A549 (cell line): ENCODE measurements around the gene PPWD1. TPM values are rescaled to one million over a fixed set of nuclear protein-coding genes. Genes with fewer than 3 reads are reported as not detected.
A peak's percentile ranks its signal among the peaks of the same experiment; 100 is the strongest.

ENCODE experiments used
- ATAC-seq, 2 experiments: fragments of 200-7000 bp in 1 of 2; fragments of >200 bp in 1 of 2; cut with Nextera tagmentation in 1 of 2; cut with Tn5 transposase in 1 of 2; 3 replicates each; pipeline versions ENCODE4 v1.8.0 to v1.9.1; 2018 to 2020; ENCODE audit warnings: mild to moderate bottlenecking in 1 of 2, moderate library complexity in 1 of 2
- CTCF ChIA-PET: fragments of 300-600 bp; sonication (Branson Sonifier 250); formaldehyde crosslinking; extraction: SDS; loops from one replicate; lab custom pipeline; 2021; ENCODE audit warnings: antibody characterized with exemption, inconsistent platforms; lab: Yijun Ruan, JAX
- POLR2A ChIA-PET: fragments of 350-600 bp; formaldehyde crosslinking; extraction: SDS; loops from one replicate; lab custom pipeline; 2021; ENCODE audit warnings: antibody characterized with exemption, inconsistent platforms; lab: Yijun Ruan, JAX
- DNase-seq, 2 experiments: peaks; one replicate each; pipeline versions ENCODE4 v3.0.0 to v3.0.0-alpha.2; 2011 to 2016; ENCODE audit warnings: low read depth in 1 of 2, low spot score in 1 of 2
- FAIRE-seq: peaks from 2 replicates; lab custom pipeline; 2011; peaks lifted over from hg19 to GRCh38; lab: Jason Lieb, UNC
- H3K27ac ChIP-seq, 2 experiments: fragments of >200 bp; sonication (Bioruptor Twin); formaldehyde crosslinking; 3 replicates each; pipeline ENCODE4 v1.5.1; 2016 to 2017
- H3K4me1 ChIP-seq: fragments of >200 bp; sonication (Bioruptor Twin); formaldehyde crosslinking; 3 replicates; pipeline ENCODE4 v1.6.1; 2016
- H3K4me2 ChIP-seq: fragments of >200 bp; sonication (Bioruptor Twin); formaldehyde crosslinking; 3 replicates; pipeline ENCODE4 v1.6.1; 2016
- H3K4me3 ChIP-seq: fragments of >200 bp; sonication (Bioruptor Twin); formaldehyde crosslinking; 3 replicates; pipeline ENCODE4 v1.5.1; 2016
- H3K9me3 ChIP-seq: fragments of >200 bp; sonication (Bioruptor Twin); formaldehyde crosslinking; 3 replicates; pipeline ENCODE4 v1.6.1; 2016
- BCL3 ChIP-seq: fragments of >200 bp; sonication (Bioruptor Twin); formaldehyde crosslinking; IDR thresholded peaks from 3 replicates; pipeline ENCODE4 v1.6.1; 2016
- BHLHE40 ChIP-seq: IDR thresholded peaks from 2 replicates; pipeline ENCODE4 v1.6.1; 2012; ENCODE audit warnings: low read depth, low read length, inconsistent platforms
- CEBPB ChIP-seq, 2 experiments: fragments of >200 bp in 1 of 2; sonication (Bioruptor Twin) in 1 of 2; formaldehyde crosslinking in 1 of 2; IDR thresholded peaks; 2 replicates each; pipeline ENCODE4 v1.6.1; 2012 to 2016
- CHD2 ChIP-seq: fragments of 150-350 bp; IDR thresholded peaks from 2 replicates; pipeline ENCODE4 v1.6.1; 2014; ENCODE audit warnings: low read length; ENCODE audit not compliant: partially characterized antibody
- CHD4 ChIP-seq: fragments of 200-600 bp; sonication (generic); IDR thresholded peaks from 2 replicates; pipeline ENCODE4 v1.6.1; 2016; ENCODE audit warnings: antibody characterized with exemption, mild to moderate bottlenecking, borderline replicate concordance
- E2F6 ChIP-seq: IDR thresholded peaks from 2 replicates; pipeline ENCODE4 v1.6.1; 2012; ENCODE audit warnings: low read depth, borderline replicate concordance
- EP300 ChIP-seq, 2 experiments: fragments of >200 bp; sonication (Bioruptor Twin); formaldehyde crosslinking; IDR thresholded peaks; 2 replicates in 1 of 2; 3 replicates in 1 of 2; pipeline ENCODE4 v1.6.1; 2016 to 2017
- FOSB ChIP-seq: fragments of 250-450 bp; sonication (Bioruptor Pico); IDR thresholded peaks from 2 replicates; pipeline ENCODE4 v1.5.0; 2020; ENCODE audit warnings: mild to moderate bottlenecking, moderate library complexity
- HDAC2 ChIP-seq: fragments of 200-600 bp; sonication (generic); IDR thresholded peaks from 2 replicates; pipeline ENCODE4 v1.6.1; 2016
- JUN ChIP-seq, 2 experiments: fragments of >200 bp; sonication (Bioruptor Twin); formaldehyde crosslinking; IDR thresholded peaks; 2 replicates in 1 of 2; 3 replicates in 1 of 2; pipeline ENCODE4 v1.6.1; 2016 to 2017
- JUNB ChIP-seq: fragments of >200 bp; sonication (Bioruptor Twin); formaldehyde crosslinking; IDR thresholded peaks from 2 replicates; pipeline ENCODE4 v1.6.1; 2016
- KDM1A ChIP-seq: fragments of 200-600 bp; sonication (generic); IDR thresholded peaks from 2 replicates; pipeline ENCODE4 v1.6.1; 2016; ENCODE audit warnings: low read depth, mild to moderate bottlenecking
- KDM5A ChIP-seq: fragments of 200-600 bp; sonication (generic); IDR thresholded peaks from 2 replicates; pipeline ENCODE4 v1.6.1; 2016; ENCODE audit warnings: antibody characterized with exemption, mild to moderate bottlenecking
- MAFK ChIP-seq: fragments of 450-650 bp; IDR thresholded peaks from 2 replicates; pipeline ENCODE4 v1.6.1; 2014; ENCODE audit not compliant: partially characterized antibody
- MAX ChIP-seq: IDR thresholded peaks from 2 replicates; pipeline ENCODE4 v1.6.1; 2012
- MAZ ChIP-seq: fragments of 150-350 bp; IDR thresholded peaks from 2 replicates; pipeline ENCODE4 v1.6.1; 2014; ENCODE audit warnings: antibody characterized with exemption, low read depth, low read length, borderline replicate concordance
- MYC ChIP-seq: IDR thresholded peaks from 2 replicates; pipeline ENCODE4 v1.6.1; 2012; ENCODE audit warnings: mild to moderate bottlenecking, inconsistent platforms, low read length, improper control_type of control experiment, borderline replicate concordance
- POLR2A ChIP-seq: IDR thresholded peaks from 2 replicates; pipeline ENCODE4 v1.6.1; 2012; ENCODE audit warnings: mild to moderate bottlenecking, low read length
- POLR2AphosphoS2 ChIP-seq: conservative IDR thresholded peaks from 2 replicates; pipeline ENCODE4 v1.6.1; 2012; ENCODE audit warnings: low read length, improper control_type of control experiment, inconsistent platforms
- RCOR1 ChIP-seq: fragments of 150-350 bp; IDR thresholded peaks from 2 replicates; pipeline ENCODE4 v1.6.1; 2014; ENCODE audit warnings: antibody characterized with exemption, low read length, low read depth
- REST ChIP-seq: fragments of 200-600 bp; sonication (generic); IDR thresholded peaks from 2 replicates; pipeline ENCODE4 v1.6.1; 2016; ENCODE audit warnings: antibody characterized with exemption, mild to moderate bottlenecking, moderate library complexity
- RFX5 ChIP-seq: fragments of 450-650 bp; IDR thresholded peaks from 2 replicates; pipeline ENCODE4 v1.7.1; 2014; ENCODE audit warnings: antibody characterized with exemption, mild to moderate bottlenecking, moderate library complexity
- TP53 ChIP-seq: fragments of 250-450 bp; sonication (Bioruptor Pico); IDR thresholded peaks from 2 replicates; pipeline ENCODE4 v1.5.0; 2021; ENCODE audit warnings: mild to moderate bottlenecking, moderate library complexity
- USF2 ChIP-seq: fragments of 450-650 bp; IDR thresholded peaks from 2 replicates; pipeline ENCODE4 v1.6.1; 2014; ENCODE audit warnings: antibody characterized with exemption
- ZC3H11A ChIP-seq: fragments of 450-650 bp; IDR thresholded peaks from 2 replicates; pipeline ENCODE4 v1.6.1; 2014; ENCODE audit warnings: antibody characterized with exemption, mild to moderate bottlenecking
- ZSCAN20 ChIP-seq: fragments of 250-450 bp; sonication (Bioruptor Pico); IDR thresholded peaks from 2 replicates; pipeline ENCODE4 v1.8.0; 2022; ENCODE audit warnings: mild to moderate bottlenecking, moderate library complexity
- WGBS: methylation state at CpG from one replicate; pipeline ENCODE4 v1.1.6; 2017; ENCODE audit errors: missing lambda C conversion rate; 5-methylcytosine and 5-hydroxymethylcytosine counted together
- polyA minus RNA-seq: library from RNA; depleted of rRNA, polyadenylated mRNA; stranded (reverse); fragments of >200 nt; gene quantifications from 2 replicates; pipeline ENCODE4 v1.2.3, GENCODE V29; 2011; rRNA and poly(A)+ RNA removed
- polyA plus RNA-seq, 4 experiments: library from polyadenylated mRNA; depleted of rRNA in 3 of 4; stranded (reverse); fragments of >200 nt; fragmentation: RNase III in 1 of 4; extraction: RNeasy Plus Mini Kit Qiagen cat#74134 plus additional on column Dnase treatment in 1 of 4; gene quantifications; 2 replicates in 3 of 4; 3 replicates in 1 of 4; pipeline ENCODE4 v1.2.3, GENCODE V29; 2011 to 2017
- TF ChIP-seq, protein P1 (sequence below): fragments of 250-450 bp; sonication (Bioruptor Pico); IDR thresholded peaks from 2 replicates; pipeline ENCODE4 v1.5.0; 2020; ENCODE audit warnings: low read depth, mild to moderate bottlenecking, moderate library complexity
- TF ChIP-seq, protein P2 (sequence below): fragments of >200 bp; sonication (Bioruptor Twin); formaldehyde crosslinking; IDR thresholded peaks from 2 replicates; pipeline ENCODE4 v1.6.1; 2016
- TF ChIP-seq, protein P3 (sequence below): fragments of 250-450 bp; sonication (Bioruptor Pico); IDR thresholded peaks from 2 replicates; pipeline ENCODE4 v1.5.0; 2021; ENCODE audit warnings: mild to moderate bottlenecking, moderate library complexity, borderline replicate concordance

PPWD1 gene
- polyA plus RNA-seq (2011; rRNA removed): 15.3 and 18.5 TPM in 2 replicates
- polyA plus RNA-seq (2012; cell fraction: cytosol; rRNA removed): 2.7 and 3.0 TPM in 2 replicates
- 3.4 and 6.6 TPM in 2 replicates for polyA plus RNA-seq (2012; cell fraction: nucleus; rRNA removed)
- polyA plus RNA-seq (2017; fragmentation: RNase III; extraction: RNeasy Plus Mini Kit Qiagen cat#74134 plus additional on column Dnase treatment): 26.8 to 31.3 TPM (median 27.7 TPM) in 3 replicates
- polyA minus RNA-seq: 8.7 and 9.0 TPM in 2 replicates

- Histone ChIP-seq H3K4me1 (peaks cover 21% of the 10 kb centered on the region; the same call in 2 of the 3 replicates), H3K4me3 (peak within 1 kb of the TSS; percentile 62), H3K9me3 (no peaks in the 10 kb centered on the region), H3K4me2 (peak within 1 kb of the TSS; percentile 91), H3K27ac (peak within 1 kb of the TSS; percentile 79 to 91)
- 1% methylated on average over 39 of the region's 54 CpGs for WGBS
- ATAC-seq (peak; percentile 100), FAIRE-seq (peak; percentile 92), DNase-seq (peak; percentile 90 to 96)
- POLR2A ChIA-PET: interaction anchor here (0.5 to 1.8 kb wide), 8 partner anchors 9 to 623 kb away, joined by 3 to 9 read pairs (median 4); partner anchors contain the start of genes ERBIN and TRIM23
- CTCF ChIA-PET: interaction anchor here (0.5 to 1.3 kb wide), 6 partner anchors 10 to 790 kb away, joined by 3 to 6 read pairs (median 3); no protein-coding TSS in a partner anchor
- TF ChIP-seq KDM5A (peak; percentile 100), BHLHE40 (no peak), BCL3 (peak; percentile 69; the same call in 1 of the 3 replicates), MAZ (no peak), CHD2 (no peak), JUN (IDR thresholded peaks at IDR 0.05) (peak; percentile 77 to 80; a peak in 4 of 5 replicates), RCOR1 (no peak), HDAC2 (peak; percentile 100), TP53 (no peak), JUNB (no peak), KDM1A (no peak), POLR2A (peak; percentile 58), MYC (no peak), EP300 (IDR thresholded peaks at IDR 0.05) (no peak), FOSB (no peak), CHD4 (no peak), E2F6 (peak; percentile 96), MAX (peak; percentile 88), POLR2AphosphoS2 (no peak), RFX5 (peak; percentile 79), USF2 (no peak), MAFK (no peak), REST (no peak; the same call in 1 of the 2 replicates), CEBPB (IDR thresholded peaks at IDR 0.05) (no peak), ZC3H11A (no peak), ZSCAN20 (no peak)
- TF ChIP-seq, protein P1, sequence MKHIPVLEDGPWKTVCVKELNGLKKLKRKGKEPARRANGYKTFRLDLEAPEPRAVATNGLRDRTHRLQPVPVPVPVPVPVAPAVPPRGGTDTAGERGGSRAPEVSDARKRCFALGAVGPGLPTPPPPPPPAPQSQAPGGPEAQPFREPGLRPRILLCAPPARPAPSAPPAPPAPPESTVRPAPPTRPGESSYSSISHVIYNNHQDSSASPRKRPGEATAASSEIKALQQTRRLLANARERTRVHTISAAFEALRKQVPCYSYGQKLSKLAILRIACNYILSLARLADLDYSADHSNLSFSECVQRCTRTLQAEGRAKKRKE: no peak
- TF ChIP-seq, protein P2, sequence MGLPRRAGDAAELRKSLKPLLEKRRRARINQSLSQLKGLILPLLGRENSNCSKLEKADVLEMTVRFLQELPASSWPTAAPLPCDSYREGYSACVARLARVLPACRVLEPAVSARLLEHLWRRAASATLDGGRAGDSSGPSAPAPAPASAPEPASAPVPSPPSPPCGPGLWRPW: no peak
- TF ChIP-seq, protein P3, sequence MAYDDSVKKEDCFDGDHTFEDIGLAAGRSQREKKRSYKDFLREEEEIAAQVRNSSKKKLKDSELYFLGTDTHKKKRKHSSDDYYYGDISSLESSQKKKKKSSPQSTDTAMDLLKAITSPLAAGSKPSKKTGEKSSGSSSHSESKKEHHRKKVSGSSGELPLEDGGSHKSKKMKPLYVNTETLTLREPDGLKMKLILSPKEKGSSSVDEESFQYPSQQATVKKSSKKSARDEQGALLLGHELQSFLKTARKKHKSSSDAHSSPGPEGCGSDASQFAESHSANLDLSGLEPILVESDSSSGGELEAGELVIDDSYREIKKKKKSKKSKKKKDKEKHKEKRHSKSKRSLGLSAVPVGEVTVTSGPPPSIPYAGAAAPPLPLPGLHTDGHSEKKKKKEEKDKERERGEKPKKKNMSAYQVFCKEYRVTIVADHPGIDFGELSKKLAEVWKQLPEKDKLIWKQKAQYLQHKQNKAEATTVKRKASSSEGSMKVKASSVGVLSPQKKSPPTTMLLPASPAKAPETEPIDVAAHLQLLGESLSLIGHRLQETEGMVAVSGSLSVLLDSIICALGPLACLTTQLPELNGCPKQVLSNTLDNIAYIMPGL (CRISPR knock-in tag): no peak
Observed at GRCh38 chr5:65562731-65563701, at the start of gene PPWD1, which contains the start of gene CENPK. Gene PPWD1 (plus strand): TSS chr5:65563296. CDS start chr5:65563311, 15 bp downstream. Gene CENPK (minus strand): TSS chr5:65563168. CDS start chr5:65554907, 8,261 bp downstream.
